Measurements from ENCODE around the gene MIPEP.

DNA sequence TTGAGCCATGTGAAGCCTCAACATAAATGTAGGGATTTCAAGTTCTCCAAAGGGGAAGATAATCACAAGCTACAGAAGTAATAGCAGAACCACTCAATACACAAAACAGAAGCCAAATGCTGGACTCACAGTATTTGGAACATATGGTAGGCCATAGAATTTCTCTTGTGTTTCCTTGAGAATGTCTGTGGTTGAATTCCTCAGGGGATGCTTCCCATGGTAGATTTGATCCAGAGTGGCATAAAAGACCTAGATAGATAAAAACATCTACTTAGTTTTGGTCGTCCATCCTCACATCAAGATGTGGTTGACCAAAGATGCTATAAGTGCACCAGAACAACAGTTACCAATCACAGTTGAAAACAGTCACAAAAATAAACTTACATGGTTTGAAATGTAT, 83.4 kb downstream of the MIPEP start:
- TF ChIP-seq RFX5 (IDR thresholded peaks at IDR 0.05) = no peak
- no peak for TF ChIP-seq CTCF (IDR thresholded peaks at IDR 0.05)
- TF ChIP-seq CHD4 (IDR thresholded peaks at IDR 0.05; ENCODE audit: borderline replicate concordance) = no peak
- no peak for TF ChIP-seq SMC3 (IDR thresholded peaks at IDR 0.05)
- no peak for TF ChIP-seq CHD2 (IDR thresholded peaks at IDR 0.05; ENCODE audit: low read length, partially characterized antibody)
- TF ChIP-seq MAZ (IDR thresholded peaks at IDR 0.05; ENCODE audit: borderline replicate concordance, low read depth, low read length) = no peak
- no peak for TF ChIP-seq MAFK (IDR thresholded peaks at IDR 0.05; ENCODE audit: partially characterized antibody)
- TF ChIP-seq EHMT2 (IDR thresholded peaks at IDR 0.05; ENCODE audit: low read depth) = no peak
- TF ChIP-seq, protein P1, sequence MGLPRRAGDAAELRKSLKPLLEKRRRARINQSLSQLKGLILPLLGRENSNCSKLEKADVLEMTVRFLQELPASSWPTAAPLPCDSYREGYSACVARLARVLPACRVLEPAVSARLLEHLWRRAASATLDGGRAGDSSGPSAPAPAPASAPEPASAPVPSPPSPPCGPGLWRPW (IDR thresholded peaks at IDR 0.05) = no peak
